Measurements from ENCODE around the gene STYXL2.

Gene STYXL2

DNA sequence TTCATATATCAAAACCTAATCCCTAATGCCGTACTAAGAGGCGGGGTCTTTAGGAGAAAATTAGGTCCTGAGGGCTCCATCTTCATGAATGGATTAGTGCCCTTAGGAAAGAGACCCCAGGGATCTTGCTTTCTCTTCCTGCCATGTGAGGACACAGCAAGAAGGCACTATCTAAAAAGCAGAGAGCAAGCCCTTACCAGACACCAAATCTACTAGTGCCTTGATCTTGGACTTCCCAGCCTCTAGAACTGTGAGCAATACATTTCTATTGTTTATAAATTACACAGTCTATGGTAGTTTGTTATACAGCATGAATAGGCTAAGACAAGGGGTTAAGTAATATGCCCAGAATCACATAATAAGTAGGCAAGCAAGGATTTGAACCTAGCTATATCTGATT is 42.9 kb downstream of the STYXL2 start:
- ATAC-seq (no peak), DNase-seq (no peak)

DNA sequence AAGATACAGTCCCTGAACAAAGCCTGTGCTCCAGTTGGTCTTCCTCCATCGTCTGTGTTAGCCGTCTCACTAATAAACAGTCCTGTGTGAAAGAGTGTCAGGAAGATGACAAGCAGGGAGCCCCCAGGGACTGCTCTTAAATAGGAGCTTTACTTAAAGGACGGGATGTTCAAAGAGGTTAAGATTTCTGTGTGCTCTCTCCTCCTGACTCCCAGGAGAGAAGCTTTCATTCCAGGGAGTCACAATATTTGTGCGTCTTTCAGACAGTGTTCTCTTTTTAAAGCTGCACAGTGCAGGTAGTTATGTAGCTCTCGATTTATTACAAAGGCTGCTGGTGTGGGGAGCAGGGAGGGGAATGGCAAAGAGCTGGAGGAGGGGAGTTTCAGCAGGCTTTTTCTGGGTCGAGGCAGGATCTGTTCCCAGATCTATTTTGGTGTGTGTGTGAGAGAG is 43.5 kb downstream of the STYXL2 start:
- DNase-seq (no peak), ATAC-seq (no peak)

DNA sequence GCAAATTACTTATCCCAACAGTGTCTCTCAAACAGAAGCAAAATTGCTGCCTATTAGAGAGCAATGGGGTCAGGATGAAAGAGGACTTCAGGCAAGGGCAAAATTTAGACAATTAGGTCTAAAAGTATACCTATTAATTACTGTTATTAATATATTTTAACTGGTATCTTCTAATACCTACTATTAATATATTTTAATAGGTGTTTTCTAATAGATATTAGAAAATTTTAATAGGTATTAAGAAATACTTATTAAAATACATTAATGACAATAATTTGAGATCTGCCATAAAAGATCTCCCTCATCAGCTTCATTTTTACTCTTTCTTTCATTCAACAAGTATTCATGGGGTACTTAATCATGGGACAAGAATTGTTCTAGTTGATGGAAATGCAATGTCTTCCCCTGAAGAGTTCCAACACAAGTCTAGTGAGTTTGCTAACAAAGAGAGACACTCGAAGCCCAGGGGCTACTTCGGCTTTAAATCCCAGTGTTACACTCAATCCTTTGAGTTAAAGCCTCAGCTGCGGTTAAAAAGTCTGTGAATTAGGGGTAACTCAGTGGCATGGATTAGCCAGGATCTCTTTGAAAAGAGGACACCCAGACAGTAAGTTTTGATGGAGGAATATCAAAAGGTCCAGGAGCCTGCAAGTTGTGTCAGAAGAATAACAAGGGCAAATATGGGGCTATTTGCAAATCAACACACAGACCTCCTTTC is 44.1 kb downstream of the STYXL2 start:
- DNase-seq: no peak
- ATAC-seq: no peak

DNA sequence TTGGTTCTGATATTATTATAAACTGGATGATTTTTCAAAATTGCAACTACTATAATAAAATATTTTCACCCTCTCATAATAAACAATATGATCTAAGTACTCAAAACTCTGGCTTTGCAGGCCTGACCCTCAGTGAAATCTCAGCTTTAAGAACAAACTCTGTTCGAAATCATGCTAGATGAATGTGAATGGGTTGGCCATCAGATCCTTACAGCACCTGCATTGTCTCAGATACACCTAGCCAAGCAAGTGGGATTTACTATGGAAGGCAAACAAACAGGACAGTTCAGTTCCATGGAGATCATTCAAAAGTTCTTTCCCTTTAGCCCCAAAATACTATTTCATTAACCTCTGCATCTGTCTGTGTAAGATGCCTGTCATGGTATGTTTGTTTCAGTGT is 44.8 kb downstream of the STYXL2 start:
- ATAC-seq (no peak), DNase-seq (no peak)

DNA sequence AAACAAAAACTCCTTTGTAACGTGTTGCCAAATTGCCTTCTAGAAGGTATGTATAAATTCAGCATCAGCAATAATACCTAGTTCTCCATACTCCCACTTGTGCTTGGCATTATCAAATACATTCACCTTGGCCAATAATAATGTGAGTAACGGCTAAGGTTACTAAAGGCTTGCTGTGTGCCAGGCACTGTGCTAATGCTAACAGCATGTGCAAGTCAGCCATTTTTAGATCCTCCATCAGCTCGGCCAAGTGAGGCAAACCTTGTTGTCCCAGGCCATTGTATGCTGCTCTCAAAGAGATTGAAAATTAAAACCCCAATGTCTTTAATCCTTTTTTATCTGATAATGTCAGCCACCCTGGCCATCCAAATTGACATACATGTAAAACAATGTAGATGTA is 48.1 kb downstream of the STYXL2 start:
- DNase-seq: no peak
- ATAC-seq: no peak

Data from stimulated activated naive CD8-positive, alpha-beta T cell treated with anti-CD3 and anti-CD28 coated beads, Interleukin-15, Interleukin-2, amounts not matched to agents 100 U/mL and 50 U/mL, for 24 hours (primary cell).